AG04449 (cell line): ENCODE results near the gene NCOA6.
A peak's percentile ranks its signal among the peaks of the same experiment; 100 is the strongest.

ENCODE experiments used
- CTCF ChIA-PET: fragments of 350-600 bp; formaldehyde crosslinking; extraction: SDS; loops from one replicate; lab custom pipeline; 2021; ENCODE audit warnings: antibody characterized with exemption; lab: Yijun Ruan, JAX
- POLR2A ChIA-PET: fragments of 400-600, 350-600 bp; formaldehyde crosslinking; extraction: SDS; loops from one replicate; lab custom pipeline; 2020; ENCODE audit warnings: antibody characterized with exemption, inconsistent platforms; lab: Yijun Ruan, JAX
- DNase-seq: peaks from one replicate; pipeline ENCODE4 v3.0.0-alpha.2; 2010; ENCODE audit warnings: low read depth, low spot score
- H3K4me3 ChIP-seq: 2 replicates; pipeline ENCODE4 v1.5.1; 2011; ENCODE audit warnings: low read depth, mild to moderate bottlenecking, control low read depth, low read length
- TF ChIP-seq, protein P1 (sequence below): IDR thresholded peaks from one replicate; pipeline ENCODE4 v1.5.1; 2011; ENCODE audit warnings: mild to moderate bottlenecking, moderate library complexity, low read length, control low read depth, inconsistent platforms; ENCODE audit not compliant: insufficient read depth; ENCODE audit errors: missing control alignments

Gene NCOA6

DNA sequence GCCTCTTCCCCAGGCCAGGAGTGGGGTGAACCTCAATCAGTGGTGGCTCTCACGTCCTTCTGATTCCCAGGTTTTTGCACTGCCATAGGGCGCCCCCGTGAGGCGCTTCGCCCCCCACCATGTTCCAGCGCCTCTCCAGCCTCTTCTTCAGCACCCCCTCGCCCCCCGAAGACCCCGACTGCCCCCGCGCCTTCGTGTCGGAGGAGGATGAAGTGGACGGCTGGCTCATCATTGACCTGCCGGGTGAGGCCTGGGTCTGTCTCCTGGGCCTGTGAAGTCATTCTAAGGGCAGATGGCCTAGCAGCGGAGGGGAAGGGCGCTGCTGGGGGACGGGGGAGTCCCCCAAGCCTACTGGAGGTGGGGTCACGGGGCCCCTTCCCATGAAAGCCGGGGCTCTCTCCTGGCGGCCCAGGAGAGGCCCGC lies 116.8 kb downstream of the NCOA6 start:
- ChIA-PET CTCF (interaction anchor here (0.6 to 7.2 kb wide), 9 partner anchors 16 to 518 kb away, joined by 3 to 32 read pairs (median 5); partner anchors contain the start of genes DYNLRB1 and MAP1LC3A), POLR2A (no interaction called here)
- TF ChIP-seq, protein P1, sequence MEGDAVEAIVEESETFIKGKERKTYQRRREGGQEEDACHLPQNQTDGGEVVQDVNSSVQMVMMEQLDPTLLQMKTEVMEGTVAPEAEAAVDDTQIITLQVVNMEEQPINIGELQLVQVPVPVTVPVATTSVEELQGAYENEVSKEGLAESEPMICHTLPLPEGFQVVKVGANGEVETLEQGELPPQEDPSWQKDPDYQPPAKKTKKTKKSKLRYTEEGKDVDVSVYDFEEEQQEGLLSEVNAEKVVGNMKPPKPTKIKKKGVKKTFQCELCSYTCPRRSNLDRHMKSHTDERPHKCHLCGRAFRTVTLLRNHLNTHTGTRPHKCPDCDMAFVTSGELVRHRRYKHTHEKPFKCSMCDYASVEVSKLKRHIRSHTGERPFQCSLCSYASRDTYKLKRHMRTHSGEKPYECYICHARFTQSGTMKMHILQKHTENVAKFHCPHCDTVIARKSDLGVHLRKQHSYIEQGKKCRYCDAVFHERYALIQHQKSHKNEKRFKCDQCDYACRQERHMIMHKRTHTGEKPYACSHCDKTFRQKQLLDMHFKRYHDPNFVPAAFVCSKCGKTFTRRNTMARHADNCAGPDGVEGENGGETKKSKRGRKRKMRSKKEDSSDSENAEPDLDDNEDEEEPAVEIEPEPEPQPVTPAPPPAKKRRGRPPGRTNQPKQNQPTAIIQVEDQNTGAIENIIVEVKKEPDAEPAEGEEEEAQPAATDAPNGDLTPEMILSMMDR: peak; percentile 64
- no peak for DNase-seq
- peak overlapping the region; percentile 63 for H3K4me3 ChIP-seq

DNA sequence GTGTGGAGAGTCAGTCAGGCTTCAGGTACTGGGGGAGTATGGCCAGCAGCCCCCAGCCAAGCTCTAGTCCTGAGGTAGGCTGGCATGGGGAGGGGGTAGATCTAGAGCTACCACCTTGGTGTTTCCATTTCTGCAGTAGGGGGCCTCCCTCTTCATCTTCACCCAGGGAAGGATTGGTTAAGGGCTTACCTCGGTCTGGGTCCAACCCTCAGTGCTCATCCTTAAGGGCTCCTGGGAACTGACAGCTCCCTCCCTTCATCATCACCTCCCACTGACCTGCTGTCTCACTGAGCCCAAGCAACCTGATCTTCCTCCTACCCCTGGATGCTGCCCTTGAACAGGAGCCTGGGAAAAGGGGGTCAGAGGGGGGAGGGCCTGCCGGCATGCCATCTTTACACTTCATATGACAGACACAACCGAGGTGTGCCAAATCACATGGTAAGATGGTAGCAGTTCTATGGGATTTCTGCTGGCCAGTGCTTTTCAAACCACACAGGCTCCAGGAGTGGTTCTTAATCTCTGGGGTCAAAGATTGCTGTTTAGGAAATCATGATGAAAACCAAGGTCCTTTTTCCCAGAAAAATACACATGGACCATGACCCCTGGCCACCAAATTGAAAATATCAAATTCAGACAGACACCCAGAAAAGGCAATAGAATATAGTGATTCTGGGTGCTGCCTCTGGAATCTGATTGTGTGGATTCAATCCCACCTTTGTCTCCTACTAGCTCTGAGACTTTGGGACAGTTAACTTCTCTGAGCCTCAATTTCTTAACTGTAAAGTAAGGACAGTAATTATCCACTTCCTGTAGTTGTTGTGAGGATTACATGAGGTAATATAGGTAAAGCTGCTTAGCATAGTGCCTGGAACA lies 118.3 kb downstream of the NCOA6 start:
- TF ChIP-seq, protein P1: no peak
- ChIA-PET POLR2A (no interaction called here), CTCF (interaction anchor here (0.7 to 7.2 kb wide), 12 partner anchors 10 to 411 kb away, joined by 3 to 32 read pairs (median 5); partner anchors contain the start of genes DYNLRB1 and MAP1LC3A)
- H3K4me3 ChIP-seq: no peak overlapping the region
- no peak for DNase-seq

DNA sequence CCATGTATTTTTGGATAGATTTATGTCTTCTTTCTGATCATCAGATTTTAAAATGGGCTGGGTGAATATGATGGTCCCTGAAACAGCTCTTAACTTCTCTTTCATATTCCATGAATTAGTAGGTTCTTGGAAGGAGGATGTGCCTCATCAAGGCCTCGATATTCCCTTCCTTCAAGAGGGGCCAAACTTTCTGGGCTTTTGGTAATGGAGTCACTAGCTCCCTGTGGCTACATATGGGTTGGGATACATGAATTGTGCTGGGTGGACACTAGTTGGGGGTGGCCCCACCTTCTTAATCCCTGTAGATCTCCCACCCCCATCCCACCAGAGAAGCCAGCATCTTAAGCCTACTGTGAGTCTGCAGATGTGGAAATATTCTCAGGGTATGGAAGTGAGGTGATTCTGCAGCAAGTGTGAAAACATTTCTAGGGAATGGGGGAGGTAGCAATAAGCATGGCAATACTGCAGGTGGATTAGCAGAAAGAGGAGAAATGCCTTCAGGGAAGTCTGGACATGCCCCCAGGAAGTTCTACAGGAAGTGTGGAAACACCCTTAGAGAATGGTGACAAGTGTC lies 119.1 kb downstream of the NCOA6 start:
- TF ChIP-seq, protein P1: no peak
- no peak overlapping the region for H3K4me3 ChIP-seq
- ChIA-PET CTCF (interaction anchor here (1.0 to 7.2 kb wide), 6 partner anchors 9 to 395 kb away, joined by 3 to 32 read pairs (median 4); no protein-coding TSS in a partner anchor), POLR2A (no interaction called here)
- DNase-seq: no peak

DNA sequence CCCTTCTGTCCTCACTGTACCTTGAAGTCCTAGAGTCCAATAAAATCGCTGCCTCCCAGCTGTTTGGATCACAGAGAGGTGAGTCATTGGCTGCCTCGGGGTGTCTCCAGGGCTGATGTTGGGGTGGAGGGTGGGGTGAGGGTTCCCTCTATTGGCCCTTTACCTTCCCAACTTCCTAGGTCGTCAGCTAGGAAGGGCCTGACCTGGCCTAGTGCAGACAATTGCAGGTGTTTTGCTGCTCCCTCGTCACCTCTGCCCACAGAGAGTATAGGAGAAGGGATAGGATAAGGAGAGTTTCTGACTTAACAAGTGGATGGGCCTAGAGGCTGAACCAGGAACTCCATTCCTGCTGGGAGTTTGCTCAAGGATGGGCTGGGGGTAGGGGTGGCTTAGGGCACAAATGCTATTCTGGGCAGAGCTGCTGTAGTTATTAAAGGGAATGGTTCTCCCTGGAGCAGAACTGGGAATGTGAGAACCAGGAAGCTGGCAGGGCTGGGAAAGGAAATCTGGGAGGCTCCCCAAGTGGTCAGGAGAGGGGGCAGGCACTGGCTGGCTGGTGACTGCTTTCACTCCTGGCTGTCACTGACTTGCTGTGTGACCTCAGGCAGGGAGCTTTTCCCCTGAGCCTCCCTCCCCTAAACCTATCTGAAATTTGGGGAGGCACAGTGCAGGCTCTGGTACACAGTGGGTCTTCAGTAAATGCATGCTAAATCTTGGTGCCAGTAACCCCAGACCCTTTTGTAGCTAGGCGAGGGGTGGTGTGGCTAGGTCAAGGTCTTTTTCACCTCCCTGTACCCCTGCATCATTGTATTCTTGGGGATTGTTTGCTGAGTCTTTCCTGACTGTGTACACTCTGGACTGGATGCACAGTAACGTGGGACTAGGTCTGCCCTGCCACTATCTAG lies 119.8 kb downstream of the NCOA6 start:
- ChIA-PET CTCF (interaction anchor here (1.0 to 7.2 kb wide), 7 partner anchors 9 to 394 kb away, joined by 3 to 32 read pairs (median 4); no protein-coding TSS in a partner anchor), POLR2A (no interaction called here)
- DNase-seq: no peak
- TF ChIP-seq, protein P1: peak; percentile 9
- H3K4me3 ChIP-seq: peak overlapping the region; percentile 81; the same call in 1 of the 2 replicates

DNA sequence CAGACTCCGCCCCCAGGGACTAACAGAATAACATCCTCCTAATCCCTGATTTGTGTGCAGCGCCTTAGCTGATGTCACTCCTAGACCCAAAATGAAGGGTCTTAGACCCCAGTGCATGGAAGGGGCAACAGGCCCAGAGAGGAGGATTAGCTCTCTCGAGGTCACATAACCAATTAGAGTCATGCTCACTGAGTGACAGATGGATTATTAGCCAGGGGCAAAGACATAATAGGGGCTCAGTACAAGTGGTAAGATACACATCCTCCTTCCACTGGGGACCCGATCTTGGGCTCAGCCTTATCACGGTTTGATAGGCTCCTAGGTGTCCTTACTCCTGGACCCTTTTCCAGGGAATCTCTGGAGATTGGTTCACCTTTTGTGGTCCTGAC lies 120.4 kb downstream of the NCOA6 start:
- DNase-seq: no peak
- peak overlapping the region; percentile 81 for H3K4me3 ChIP-seq
- POLR2A ChIA-PET: no interaction called here
- TF ChIP-seq, protein P1: no peak
- CTCF ChIA-PET: interaction anchor here (1.7 to 7.2 kb wide), 4 partner anchors 10 to 393 kb away, joined by 4 to 32 read pairs (median 11); no protein-coding TSS in a partner anchor
